H4 (cell line): ENCODE data around the gene CTDSPL2. TPM values are rescaled to one million over a fixed set of nuclear protein-coding genes. Genes with fewer than 3 reads are reported as not detected.
"Not testable (repeated sequence)": the region's sequence is repeated elsewhere in the genome, so short reads cannot be mapped to it uniquely, and the experiment has no call there.

Source experiments
- DNase-seq: peaks from one replicate; pipeline ENCODE4 v3.0.0-alpha.2; 2015; ENCODE audit warnings: low spot score
- total RNA-seq: library from RNA; depleted of rRNA; stranded (reverse); fragments of >200 nt; shearing (Covaris generic); gene quantifications from 2 replicates; pipeline ENCODE4 v1.2.3, GENCODE V29; 2014

Gene CTDSPL2
- total RNA-seq, 1 experiment from 2014 or later, result 75.7 TPM

DNA sequence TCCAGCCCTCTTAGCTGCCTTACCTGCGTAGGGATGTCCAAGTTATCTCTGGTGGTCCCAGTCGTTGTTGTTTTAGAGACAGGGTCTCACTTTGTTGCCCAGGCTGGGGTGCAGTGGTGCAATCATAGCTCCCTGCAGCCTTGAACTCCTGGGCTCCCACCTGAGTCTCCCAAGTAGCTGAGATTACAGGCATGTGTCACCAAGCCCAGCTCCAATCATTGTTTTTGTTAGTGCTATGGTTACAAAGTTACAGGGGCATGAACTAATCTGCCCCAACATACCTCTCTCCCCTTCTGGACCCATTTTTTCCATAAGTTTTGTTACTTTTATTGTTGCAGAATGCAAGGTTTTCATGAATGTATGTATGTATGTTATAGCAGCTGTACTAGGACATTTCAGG is 54.7 kb downstream of the CTDSPL2 start:
- DNase-seq, result no peak

- DNase-seq, result no peak
Observed at GRCh38 chr15:44485880-44486279, 58.5 kb downstream of the CTDSPL2 start.

- peak; percentile 16 for DNase-seq
Observed at GRCh38 chr15:44489464-44489863, 62.0 kb downstream of the CTDSPL2 start.

DNA sequence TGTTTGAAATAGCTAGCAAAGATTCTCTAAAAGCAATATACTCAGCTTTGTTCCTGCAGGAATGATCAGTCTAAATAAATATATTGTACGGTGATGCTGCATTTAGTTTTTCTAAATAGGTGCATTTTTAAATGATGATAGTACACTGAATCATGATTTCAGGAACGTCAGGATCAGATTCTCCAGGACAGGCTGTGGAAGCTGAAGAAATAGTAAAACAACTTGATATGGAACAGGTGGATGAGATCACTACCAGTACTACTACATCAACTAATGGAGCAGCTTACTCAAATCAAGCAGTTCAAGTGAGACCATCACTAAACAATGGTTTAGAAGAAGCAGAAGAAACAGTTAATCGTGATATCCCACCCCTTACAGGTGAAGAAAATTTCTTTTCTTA is 63.2 kb downstream of the CTDSPL2 start:
- no peak for DNase-seq

GRCh38 chr15:44492040-44492439 is 64.6 kb downstream of the CTDSPL2 start:
- no peak for DNase-seq

DNA sequence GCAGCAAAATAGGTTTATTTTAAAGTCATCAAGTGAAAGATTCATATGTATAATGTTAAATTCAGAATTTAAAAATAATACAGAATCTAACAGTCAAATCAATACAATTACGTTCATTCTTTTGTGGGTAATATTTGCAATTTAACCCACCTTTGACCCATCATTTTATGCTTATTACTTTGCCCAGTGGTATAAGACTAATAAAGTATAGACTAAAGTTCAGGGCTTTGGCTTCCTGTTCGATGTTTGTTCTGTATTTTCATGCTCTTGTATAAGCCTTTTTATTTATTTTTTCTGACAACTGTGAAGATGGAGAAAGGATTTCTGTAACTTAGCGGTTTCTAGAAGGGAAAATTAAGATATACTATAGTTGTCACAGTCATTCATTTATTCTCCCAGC is 65.2 kb downstream of the CTDSPL2 start:
- no peak for DNase-seq

DNA sequence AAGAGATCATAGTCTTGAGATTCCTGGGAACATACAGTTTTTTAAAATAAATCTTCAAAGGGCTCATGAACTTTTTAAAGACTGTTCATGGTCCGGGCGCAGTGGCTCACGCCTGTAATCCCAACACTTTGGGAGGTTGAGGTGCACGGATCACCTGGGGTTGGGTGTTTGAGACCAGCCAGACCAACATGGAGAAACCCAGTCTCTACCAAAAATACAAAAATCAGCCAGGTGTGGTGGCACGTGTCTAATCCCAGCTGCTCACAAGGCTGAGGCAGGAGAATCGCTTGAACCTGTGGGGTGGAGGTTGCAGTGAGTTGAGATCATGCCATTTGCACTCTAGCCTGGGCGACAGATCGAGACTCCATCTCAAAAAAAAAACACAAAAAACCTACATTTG is 68.1 kb downstream of the CTDSPL2 start:
- no peak for DNase-seq

DNA sequence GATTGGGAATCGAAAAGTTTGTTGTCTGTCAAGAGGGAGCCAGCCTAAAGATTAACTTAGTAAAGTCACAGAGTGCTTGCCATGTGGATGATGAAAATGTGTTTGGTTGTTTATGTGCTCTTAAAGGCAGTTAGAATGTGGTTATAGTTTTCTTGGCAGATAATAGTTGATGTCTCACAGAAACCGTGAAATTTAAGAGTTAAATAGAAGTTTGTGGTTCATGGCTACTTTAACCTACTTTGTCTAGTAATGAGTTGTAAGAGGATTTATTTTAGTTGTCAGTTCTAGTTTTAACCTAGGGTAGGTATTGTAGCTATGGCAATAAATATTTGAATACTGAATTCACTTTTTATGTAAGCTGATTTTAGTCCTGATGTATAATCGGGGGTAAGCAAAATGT is 73.1 kb downstream of the CTDSPL2 start:
- DNase-seq, result no peak

DNA sequence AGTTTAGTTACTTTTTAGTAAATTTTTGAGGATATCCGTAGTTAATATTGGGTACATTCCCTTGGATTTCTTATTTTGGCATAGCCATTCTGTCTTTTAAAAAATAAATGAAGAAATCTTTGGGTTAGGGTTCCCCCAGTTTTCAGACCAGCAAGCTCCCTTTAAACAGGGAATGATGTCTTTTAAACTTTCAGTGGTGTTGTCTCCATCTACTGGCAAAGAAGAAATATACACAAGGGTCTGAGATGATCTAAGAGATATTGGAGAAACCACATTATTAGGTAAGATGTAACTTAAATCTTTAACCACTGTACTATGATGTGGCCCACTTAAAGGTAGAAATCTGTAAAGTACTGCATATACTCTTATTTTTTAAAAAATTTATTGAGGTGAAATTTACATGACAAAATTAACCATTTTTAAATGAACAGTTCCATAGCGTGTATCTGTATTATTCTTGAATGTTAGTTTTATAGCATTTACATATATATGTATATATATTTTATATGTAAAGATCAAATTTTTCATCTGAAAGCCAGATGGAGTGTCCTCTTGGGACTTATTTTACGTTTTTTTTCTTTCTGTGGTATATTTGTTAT is 74.4 kb downstream of the CTDSPL2 start:
- peak; percentile 47 for DNase-seq

- DNase-seq, result no peak
Observed at GRCh38 chr15:44516436-44516835, 89.0 kb downstream of the CTDSPL2 start.

- no peak for DNase-seq
Observed at GRCh38 chr15:44519537-44519936, 92.1 kb downstream of the CTDSPL2 start.

DNA sequence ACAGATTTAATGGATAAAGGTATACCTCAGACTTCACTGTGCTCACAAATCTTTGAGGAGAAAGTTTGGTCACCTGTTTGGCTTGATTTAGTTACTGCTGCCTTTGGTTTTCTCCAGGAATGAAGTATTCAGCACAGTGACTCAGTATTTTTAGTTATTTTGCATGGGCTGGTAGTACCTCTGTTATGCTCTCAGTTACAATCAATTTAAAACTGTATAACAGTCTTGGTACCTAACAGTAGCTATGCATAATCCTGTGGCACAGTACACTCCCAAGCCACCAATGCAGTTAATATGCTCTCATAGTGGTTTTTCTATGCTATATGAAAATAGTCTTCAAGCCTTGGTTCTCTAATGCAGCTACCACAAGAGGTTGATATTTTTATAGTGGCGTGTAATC is 97.6 kb downstream of the CTDSPL2 start:
- DNase-seq, result no peak

DNA sequence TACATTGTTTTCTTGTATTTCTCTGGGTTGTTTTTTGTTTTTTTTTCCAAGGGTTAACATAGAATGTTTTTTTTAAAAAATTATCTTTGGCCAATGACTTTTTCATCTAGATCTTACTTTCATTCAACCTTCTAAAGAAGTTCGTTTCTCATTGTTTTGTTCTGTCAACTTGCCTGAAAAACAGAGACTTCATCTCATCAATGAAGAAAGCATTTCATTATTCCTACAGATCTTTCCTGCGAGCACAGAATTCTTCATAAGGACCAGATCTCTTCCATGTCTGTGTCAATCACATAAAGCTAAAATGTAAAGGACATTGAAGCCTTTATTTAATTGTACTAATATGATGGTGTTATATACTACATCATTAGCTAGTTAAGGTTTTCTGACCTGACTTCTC is 99.8 kb downstream of the CTDSPL2 start:
- DNase-seq, result no peak

- DNase-seq, result no peak
Observed at GRCh38 chr15:44529864-44530604, 102.6 kb downstream of the CTDSPL2 start.

- DNase-seq, result no peak
Observed at GRCh38 chr15:44530653-44531052, 103.2 kb downstream of the CTDSPL2 start.

DNA sequence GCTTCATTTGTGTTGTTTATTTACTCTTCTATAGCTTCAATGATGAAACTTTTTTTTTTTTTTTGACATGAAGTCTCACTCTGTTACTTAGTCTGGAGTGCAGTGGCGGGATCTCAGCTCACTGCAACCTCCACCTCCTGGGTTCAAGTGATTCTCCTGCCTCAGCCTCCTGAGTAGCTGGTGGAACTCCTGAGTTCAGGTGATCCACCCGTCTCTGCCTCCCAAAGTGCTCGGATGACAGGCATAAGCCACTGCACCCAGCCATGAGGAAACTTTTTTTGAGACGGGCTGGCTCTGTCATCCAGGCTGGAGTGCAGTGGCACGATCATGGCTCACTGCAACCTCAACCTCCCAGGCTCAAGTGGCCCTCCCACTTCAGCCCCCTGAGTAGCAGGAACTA is 104.8 kb downstream of the CTDSPL2 start:
- DNase-seq, result not testable (repeated sequence)

DNA sequence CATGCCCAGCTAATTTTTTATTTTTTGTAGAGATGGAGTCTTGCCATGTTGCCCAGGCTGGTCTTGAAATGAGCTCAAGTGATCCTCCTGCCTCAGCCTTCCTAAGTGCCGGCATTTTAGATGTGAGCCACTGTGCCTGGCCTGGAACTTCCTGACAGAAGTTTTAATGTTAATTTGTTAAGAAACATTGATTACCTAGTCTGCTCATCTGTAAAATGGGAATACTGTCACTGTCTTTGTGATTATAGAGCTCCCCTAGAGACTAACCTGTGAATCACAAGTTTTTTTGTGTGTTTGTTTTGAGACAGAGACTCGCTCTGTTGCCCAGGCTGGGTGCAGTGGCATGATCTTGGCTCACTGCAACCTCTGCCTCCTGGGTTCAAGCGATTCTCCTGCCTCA is 105.3 kb downstream of the CTDSPL2 start:
- DNase-seq, result no peak

GRCh38 chr15:44535092-44535491 is 107.7 kb downstream of the CTDSPL2 start:
- no peak for DNase-seq

DNA sequence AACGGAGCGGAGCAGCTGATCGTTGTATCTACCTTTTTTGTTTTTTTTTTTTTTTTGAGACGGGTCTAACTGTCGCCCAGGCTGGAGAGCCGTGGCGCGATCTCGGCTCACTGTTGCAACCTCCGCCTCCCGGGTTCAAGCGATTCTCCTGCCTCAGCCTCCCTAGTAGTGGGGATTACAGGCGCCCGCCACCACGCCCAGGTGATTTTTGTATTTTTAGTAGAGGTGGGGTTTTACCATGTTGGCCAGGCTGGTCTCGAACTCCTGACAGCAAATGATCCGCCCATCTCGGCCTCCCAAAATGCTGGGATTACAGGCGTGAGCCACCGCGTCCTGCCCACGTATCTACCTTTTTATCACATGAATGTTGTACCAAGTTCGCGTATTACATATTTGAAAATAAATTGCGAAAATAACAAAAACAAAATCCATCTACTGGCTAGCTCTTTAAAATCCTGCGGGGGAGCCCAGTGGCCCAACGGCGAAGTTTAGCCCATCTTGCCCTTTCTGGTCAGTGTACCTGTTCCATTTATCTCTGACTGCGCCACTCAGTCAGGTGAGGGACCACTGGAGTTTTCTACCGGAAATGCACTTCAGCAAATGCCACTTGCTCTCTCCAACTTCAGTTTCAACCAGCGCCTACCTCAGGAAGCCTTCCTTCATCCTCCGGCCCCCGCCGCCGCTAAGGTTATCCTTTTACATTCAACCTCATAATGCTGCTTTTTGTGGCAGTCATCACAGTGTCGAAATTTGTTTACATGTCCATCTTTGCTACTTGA is 108.3 kb downstream of the CTDSPL2 start:
- DNase-seq, result no peak

GRCh38 chr15:44536302-44536961 is 109.0 kb downstream of the CTDSPL2 start:
- DNase-seq, result peak; percentile 89

- DNase-seq, result peak; percentile 97
Observed at GRCh38 chr15:44536962-44537734, 109.7 kb downstream of the CTDSPL2 start, which contains the start of gene EIF3J. Gene EIF3J, plus strand, starts transcription at chr15:44537147. Its CDS starts 48 bp downstream, at chr15:44537195.
